Measurements from ENCODE around the gene ARHGEF7. TPM values are rescaled to one million over a fixed set of nuclear protein-coding genes. Genes with fewer than 3 reads are reported as not detected.
"Not testable (repeated sequence)": the region's sequence is repeated elsewhere in the genome, so short reads cannot be mapped to it uniquely, and the experiment has no call there.

The ARHGEF7 gene
- total RNA-seq, 1 donor from 2014 or later: 104 TPM

- DNase-seq (ENCODE audit: low spot score): no peak
Observed at GRCh38 chr13:111252446-111253364, 137.6 kb downstream of the ARHGEF7 start.

GRCh38 chr13:111253365-111253872, 138.3 kb downstream of the ARHGEF7 start:
- no peak for DNase-seq (ENCODE audit: low spot score)

- DNase-seq (ENCODE audit: low spot score): no peak
Observed at GRCh38 chr13:111255228-111255790, 140.2 kb downstream of the ARHGEF7 start.

- no peak for DNase-seq (ENCODE audit: low spot score)
Observed at GRCh38 chr13:111256458-111256857, 141.3 kb downstream of the ARHGEF7 start.

- no peak for DNase-seq (ENCODE audit: low spot score)
Observed at GRCh38 chr13:111256946-111257345, 141.8 kb downstream of the ARHGEF7 start.

GRCh38 chr13:111257899-111258298, 142.8 kb downstream of the ARHGEF7 start:
- DNase-seq (ENCODE audit: low spot score): not testable (repeated sequence)

- no peak for DNase-seq (ENCODE audit: low spot score)
Observed at GRCh38 chr13:111258637-111259036, 143.5 kb downstream of the ARHGEF7 start.

GRCh38 chr13:111259058-111259457, 143.9 kb downstream of the ARHGEF7 start:
- no peak for DNase-seq (ENCODE audit: low spot score)

- DNase-seq (ENCODE audit: low spot score): no peak
Observed at GRCh38 chr13:111261326-111261725, 146.2 kb downstream of the ARHGEF7 start.

- DNase-seq (ENCODE audit: low spot score): no peak
Observed at GRCh38 chr13:111262281-111262680, 147.2 kb downstream of the ARHGEF7 start.

- DNase-seq (ENCODE audit: low spot score): no peak
Observed at GRCh38 chr13:111262715-111263114, 147.6 kb downstream of the ARHGEF7 start.

GRCh38 chr13:111263566-111263965, 148.5 kb downstream of the ARHGEF7 start:
- no peak for DNase-seq (ENCODE audit: low spot score)

GRCh38 chr13:111265006-111265700, 150.0 kb downstream of the ARHGEF7 start:
- no peak for DNase-seq (ENCODE audit: low spot score)

GRCh38 chr13:111265701-111266035, 150.6 kb downstream of the ARHGEF7 start:
- no peak for DNase-seq (ENCODE audit: low spot score)

- DNase-seq (ENCODE audit: low spot score): no peak
Observed at GRCh38 chr13:111267205-111267604, 152.1 kb downstream of the ARHGEF7 start.

GRCh38 chr13:111267784-111268183, 152.7 kb downstream of the ARHGEF7 start:
- no peak for DNase-seq (ENCODE audit: low spot score)

- DNase-seq (ENCODE audit: low spot score): no peak
Observed at GRCh38 chr13:111269508-111269907, 154.4 kb downstream of the ARHGEF7 start.

GRCh38 chr13:111270126-111270525, 155.0 kb downstream of the ARHGEF7 start:
- no peak for DNase-seq (ENCODE audit: low spot score)

- no peak for DNase-seq (ENCODE audit: low spot score)
Observed at GRCh38 chr13:111270765-111271698, 155.9 kb downstream of the ARHGEF7 start.

- no peak for DNase-seq (ENCODE audit: low spot score)
Observed at GRCh38 chr13:111272117-111272516, 157.0 kb downstream of the ARHGEF7 start.

GRCh38 chr13:111275382-111275781, 160.3 kb downstream of the ARHGEF7 start:
- no peak for DNase-seq (ENCODE audit: low spot score)
